Stimulated activated CD4-positive, alpha-beta T cell treated with anti-CD3 and anti-CD28 coated beads, Interleukin-4, amount 100 ng/mL, for 24 hours (primary cell): ENCODE measurements around the gene APOL6.
"Not testable (repeated sequence)": the region's sequence is repeated elsewhere in the genome, so short reads cannot be mapped to it uniquely, and the experiment has no call there.

Experiments used
- DNase-seq: peaks from one replicate; pipeline ENCODE4 v3.0.0-alpha.2; 2020

The APOL6 gene

DNA sequence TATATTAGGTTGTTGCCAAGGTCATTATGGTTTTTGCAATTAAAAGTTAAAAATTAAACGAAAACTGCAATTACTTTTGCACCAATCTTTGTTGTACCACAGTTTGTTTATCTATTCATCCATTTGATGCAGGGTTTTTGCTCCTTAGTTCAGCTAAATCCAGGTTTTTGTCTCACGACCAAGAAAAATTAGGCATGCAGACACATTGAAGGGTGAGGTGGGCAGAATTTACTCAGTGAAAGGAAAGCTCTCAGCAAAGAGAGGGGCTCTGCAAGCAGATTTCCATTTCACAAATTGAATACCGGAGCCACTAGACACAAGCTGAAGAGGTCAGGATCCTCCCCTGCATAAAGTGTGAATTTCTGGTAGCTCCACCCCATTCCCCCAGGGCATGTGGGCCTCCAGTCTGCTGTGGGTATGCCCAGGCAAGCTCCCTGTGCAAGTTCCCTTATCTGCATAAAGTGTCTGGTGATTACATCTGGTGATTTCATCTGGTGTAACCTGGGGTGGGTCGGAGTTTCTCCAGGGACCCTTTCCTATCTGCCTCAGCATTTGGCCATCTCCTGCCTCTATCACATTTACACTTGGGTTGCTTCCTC is 33.3 kb downstream of the APOL6 start:
- DNase-seq = no peak

DNA sequence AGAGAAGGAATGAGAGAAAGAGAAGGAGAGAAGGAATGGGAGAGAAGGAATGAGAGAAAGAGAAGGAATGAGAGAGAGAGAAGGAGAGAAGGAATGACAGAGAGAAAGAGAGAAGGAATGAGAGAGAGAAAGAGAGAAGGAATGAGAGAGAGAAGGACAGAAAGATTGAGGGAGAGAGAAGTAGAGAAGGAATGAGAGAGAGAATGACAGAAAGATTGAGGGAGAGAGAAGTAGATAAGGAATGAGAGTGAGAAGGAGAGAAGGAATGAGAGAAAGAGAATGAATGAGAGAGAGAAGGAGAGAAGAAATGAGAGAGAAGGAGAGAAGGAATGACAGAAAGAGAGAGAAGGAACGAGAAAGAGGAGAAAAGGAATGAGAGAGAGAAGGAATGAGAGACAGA is 35.3 kb downstream of the APOL6 start:
- no peak for DNase-seq

GRCh38 chr22:35684270-35684700 is 36.0 kb downstream of the APOL6 start:
- no peak for DNase-seq

DNA sequence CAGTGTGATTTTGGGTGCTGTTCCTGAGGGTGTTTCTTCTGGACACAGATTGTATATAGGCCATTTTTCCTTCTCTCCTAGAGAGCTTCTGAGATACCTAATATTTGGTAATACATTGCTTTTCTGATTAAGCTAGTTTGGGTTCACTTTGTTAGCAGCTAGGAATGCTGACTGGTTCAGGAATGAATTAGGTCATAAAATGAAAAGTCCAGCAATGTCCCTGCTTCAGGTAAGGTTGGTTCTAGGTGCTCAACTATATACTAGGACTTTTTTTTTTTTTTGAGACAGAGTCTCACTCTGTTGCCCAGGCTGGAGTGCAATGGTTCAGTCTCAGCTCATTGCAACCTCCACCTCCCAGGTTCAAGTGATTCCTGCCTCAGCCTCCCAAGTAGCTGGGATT is 36.5 kb downstream of the APOL6 start:
- DNase-seq = no peak

DNA sequence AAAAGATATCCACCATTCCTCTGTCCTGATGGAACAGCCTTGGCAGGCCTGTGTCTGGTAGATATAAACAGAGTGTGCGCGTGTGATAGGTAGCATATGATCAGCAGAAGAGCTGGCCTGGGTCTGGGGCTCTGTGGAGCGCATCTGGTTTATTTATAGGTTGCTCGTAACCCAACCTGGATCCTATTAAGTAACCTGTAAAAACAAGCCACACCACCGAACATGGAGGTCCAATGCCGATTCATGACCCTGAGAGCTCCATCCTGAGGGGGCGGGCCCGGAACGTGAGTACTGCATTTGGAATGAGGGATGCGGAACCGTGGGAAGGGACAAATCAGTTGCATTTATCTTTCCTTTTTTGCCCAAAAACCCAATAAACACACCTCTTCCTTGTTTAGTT is 37.5 kb downstream of the APOL6 start:
- DNase-seq = no peak

DNA sequence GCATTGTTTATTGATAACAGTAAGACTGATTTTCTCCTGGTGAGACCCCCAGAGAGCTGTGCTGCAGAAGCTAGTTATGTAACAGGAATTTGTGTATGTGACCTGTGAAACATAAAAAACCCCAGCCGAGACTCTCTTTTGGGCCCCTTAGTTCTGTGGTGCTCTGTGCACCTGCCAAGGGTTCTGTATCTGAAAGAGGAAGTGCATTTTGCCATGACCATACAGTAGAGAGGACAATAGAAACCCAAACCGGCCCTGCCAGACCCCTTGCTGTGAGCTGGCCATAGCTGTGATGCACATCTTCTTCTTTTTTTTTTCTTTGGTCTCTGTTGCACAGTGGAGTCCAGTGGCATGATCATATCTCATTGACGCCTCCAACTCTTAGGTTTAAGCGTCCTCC is 38.1 kb downstream of the APOL6 start:
- no peak for DNase-seq

DNA sequence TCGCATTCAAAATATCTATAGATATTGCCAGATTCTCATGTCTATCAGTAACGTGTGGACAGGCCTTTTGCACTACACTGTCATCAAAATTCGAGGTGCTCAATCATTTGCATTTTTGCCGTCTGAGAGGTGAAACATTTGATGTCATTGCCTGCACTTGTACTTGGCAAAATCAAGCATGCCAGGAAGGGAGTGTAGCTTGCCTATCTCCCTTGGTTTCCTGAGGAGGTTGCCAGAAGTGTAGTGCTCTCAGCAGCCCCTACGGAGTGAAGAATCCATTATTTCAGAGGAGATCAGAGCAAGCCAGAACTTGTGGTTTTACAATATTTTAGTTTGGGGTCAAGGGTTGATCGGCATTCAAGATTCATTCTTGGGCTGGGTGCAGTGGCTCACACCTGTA is 39.2 kb downstream of the APOL6 start:
- no peak for DNase-seq

DNA sequence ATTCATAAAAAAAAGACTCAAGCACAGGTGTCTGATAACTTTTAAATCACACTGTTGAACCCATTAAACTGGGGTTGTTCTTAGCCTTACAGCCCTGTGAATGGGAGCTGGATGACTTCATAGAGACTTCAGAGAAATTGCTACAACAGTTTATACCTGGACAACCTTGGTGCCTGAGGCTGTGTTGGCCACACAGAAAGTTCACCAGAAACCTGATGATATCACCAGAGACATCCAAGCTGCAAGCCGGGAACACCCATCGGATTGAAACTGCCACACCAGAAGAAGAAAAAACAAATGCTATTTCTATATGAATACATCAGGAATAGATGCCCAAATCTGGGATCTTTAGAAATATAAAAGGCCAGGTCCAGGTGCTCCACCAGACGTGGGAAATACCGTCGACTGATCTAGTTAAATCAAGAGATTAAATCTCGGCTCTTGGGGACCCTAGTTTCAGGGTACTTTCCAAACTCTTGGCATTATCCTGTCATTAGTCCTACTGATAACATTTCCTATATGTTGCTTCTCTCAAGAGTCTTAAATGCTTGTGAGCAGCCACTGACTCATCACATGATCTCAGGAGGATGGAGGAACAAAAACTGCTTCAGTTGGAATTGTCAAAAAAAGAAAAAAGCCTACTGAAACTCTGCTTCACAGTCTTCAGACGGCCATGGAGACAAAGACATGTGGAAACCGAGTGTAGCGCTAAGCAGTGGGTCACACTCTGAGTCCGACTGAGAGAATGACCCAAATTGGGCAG is 40.8 kb downstream of the APOL6 start:
- DNase-seq = no peak

GRCh38 chr22:35690001-35690400 is 41.8 kb downstream of the APOL6 start:
- no peak for DNase-seq

- DNase-seq = no peak
Observed at GRCh38 chr22:35695202-35695601, 47.0 kb downstream of the APOL6 start.

DNA sequence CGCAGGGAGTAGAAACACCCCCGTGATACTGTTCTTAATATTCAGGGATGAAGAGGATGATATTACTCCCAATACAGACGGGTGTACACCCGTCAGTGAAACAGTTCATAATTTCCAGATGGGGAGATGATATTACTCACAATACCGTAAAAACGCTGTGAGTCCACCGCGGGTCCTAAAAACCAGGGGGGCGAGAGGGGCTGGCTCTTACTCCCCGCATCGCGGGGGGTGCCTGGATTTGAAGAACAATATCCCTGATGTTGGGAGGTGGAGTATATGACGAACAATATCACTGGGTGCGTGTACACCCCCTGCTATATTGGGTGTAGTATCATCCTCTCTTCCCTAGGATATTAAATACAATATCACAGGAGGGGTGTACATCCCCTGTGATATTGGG is 48.9 kb downstream of the APOL6 start:
- DNase-seq = peak; percentile 9

GRCh38 chr22:35699852-35700251 is 51.6 kb downstream of the APOL6 start:
- not testable (repeated sequence) for DNase-seq

GRCh38 chr22:35703861-35704584 is 55.8 kb downstream of the APOL6 start:
- no peak for DNase-seq

DNA sequence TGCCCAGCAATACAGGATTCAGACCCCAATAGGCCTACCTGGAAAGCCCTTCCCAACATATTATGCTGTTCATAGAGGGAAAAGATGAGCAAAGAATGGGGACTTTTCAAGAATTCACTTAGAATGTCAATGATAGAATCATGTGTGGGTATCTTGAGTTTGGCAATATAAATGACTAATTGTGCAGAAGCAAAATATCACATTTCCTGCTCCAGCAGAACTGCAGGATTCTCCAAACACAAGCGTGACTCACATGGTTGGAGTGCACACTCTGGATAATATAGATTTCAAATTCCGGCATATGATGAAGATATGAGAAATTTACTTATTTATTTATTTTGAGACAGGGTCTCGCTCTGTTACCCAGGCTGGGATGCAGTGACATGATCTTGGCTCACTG is 56.9 kb downstream of the APOL6 start:
- no peak for DNase-seq

DNA sequence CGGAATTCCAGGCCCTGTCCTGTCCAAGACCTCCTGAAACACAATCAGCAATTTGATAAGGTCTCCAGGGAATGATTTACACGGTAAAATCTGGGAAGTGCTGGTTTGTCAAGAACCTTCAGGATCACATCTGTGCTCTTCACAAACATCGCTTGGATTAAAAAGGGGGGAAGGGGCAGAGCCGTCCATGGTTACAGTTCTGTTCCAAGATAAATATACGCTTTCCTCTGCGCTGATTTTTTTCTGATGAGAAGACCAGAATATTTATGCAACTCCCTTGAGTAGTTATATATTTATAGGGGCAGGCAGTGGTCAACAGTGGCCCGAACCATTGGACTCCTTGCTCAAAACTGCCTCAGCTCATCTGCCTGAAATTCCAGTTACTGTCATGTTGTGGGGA is 60.2 kb downstream of the APOL6 start:
- no peak for DNase-seq

DNA sequence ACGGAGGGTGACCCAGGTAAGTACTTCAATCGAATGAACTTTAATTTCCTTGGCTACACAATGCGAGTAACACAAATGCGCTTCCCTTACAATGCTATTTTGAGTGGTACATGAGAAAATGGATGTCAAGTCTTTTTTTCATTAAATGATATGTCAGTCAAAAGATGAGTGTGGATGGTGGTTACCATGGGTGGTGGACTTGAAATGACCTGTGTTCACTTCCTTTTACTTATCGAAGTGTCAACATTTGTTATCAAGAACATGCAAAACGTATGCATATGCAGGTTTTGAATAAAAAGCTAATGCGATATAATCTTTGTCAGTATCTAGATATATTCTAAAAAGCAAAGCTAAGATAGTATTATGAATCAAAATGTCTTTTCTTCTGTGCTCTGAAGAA is 60.7 kb downstream of the APOL6 start:
- DNase-seq = no peak

DNA sequence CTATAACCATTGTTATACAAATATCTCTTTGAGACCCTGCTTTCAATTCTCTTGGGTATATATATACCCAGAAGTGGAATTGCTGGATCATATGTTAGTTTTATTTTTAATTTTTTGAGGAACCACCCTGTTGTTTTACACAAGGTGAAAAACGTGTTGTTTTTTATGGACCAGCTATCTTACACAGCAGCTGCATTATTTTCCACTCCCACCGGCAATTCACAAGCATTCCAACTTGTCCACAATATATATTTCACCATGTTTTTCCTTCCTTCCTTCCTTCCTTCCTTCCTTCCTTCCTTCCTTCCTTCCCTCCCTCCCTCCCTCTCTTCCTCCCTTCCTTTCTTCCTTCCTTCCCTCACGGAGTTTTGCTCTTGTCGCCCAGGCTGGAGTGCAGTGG is 63.1 kb downstream of the APOL6 start:
- no peak for DNase-seq

DNA sequence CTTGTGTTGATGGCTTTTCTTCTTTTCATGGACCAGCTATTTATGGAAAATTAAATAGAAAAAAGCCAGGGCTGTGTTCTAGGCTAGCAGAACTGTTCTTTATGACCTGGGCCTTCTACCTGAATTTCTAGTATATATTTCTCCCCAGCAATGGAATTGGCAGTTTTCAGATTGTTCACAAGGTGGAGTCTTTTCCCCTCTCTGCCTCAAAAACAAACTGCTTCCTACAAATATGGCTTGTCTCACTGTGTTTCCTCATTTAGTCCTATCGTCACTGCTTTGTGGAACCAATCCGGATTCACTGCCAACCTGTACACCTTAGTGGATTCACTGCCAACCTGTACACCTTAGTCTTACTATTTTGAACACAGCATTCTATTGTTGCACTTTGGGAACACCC is 64.4 kb downstream of the APOL6 start:
- no peak for DNase-seq

DNA sequence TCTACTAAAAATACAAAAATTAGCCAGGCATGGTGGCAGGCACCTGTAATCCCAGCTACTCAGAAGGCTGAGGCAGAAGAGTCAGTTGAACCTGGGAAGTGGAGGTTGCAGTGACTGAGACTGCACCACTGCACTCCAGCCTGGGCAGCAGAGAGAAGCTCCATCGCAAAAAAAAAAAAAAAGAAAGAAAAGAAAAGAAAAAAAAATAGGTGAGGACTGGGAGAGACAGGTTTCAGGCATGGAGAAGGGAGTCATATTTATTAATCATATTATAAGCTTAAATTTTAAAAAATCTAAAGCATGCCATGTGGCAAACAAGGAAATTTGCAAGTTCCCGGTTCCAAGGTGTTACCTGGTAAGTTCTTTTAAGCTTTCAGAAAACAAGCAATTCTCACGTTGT is 69.3 kb downstream of the APOL6 start, which contains the start of gene APOL5:
TSS of gene APOL5 (plus strand) at position 301 of the 400 bp plus-strand sequence. CDS start at position 301, 0 bp downstream.
- DNase-seq = no peak
